ENCODE results near the gene ALG2.
A peak's percentile ranks its signal among the peaks of the same experiment; 100 is the strongest.

Gene ALG2

GRCh38 chr9:99221621-99222415, at the start of gene ALG2, which contains the start of gene SEC61B:
Gene ALG2 (minus strand): TSS chr9:99221942. CDS start chr9:99221894, 48 bp downstream.
Gene SEC61B (plus strand): TSS chr9:99222282. CDS start chr9:99222364, 82 bp downstream.
- peak; percentile 90 to 98 (median 96) for DNase-seq
- intact Hi-C loops (cut with DNase I): loop anchor here (2.0 kb wide), 1 partner anchor 599 kb away; the partner anchor contains the start of gene NR4A3

GRCh38 chr9:99270491-99270890, 48.7 kb upstream of the ALG2 start:
- intact Hi-C loops (cut with DNase I): no loop called here
- DNase-seq: no peak

- intact Hi-C loops (cut with DNase I): no loop called here
- DNase-seq: no peak
Measured at GRCh38 chr9:99269416-99269815, 47.7 kb upstream of the ALG2 start.

- DNase-seq: peak; percentile 58 to 89 (median 78)
- intact Hi-C loops (cut with DNase I): no loop called here
Measured at GRCh38 chr9:99266255-99267023, 44.7 kb upstream of the ALG2 start.

GRCh38 chr9:99265691-99266090, 43.9 kb upstream of the ALG2 start:
- intact Hi-C loops (cut with DNase I): no loop called here
- DNase-seq: no peak

- DNase-seq: no peak
- intact Hi-C loops (cut with DNase I): no loop called here
Measured at GRCh38 chr9:99264070-99264680, 42.4 kb upstream of the ALG2 start.

GRCh38 chr9:99262949-99263418, 41.2 kb upstream of the ALG2 start:
- no peak for DNase-seq
- intact Hi-C loops (cut with DNase I): no loop called here

- intact Hi-C loops (cut with DNase I): no loop called here
- DNase-seq: no peak
Measured at GRCh38 chr9:99261923-99262322, 40.2 kb upstream of the ALG2 start.

- peak; percentile 75 to 94 (median 87) for DNase-seq
- intact Hi-C loops (cut with DNase I): no loop called here
Measured at GRCh38 chr9:99259231-99259918, 37.6 kb upstream of the ALG2 start.

GRCh38 chr9:99257723-99258389, 36.1 kb upstream of the ALG2 start:
- intact Hi-C loops (cut with DNase I): no loop called here
- no peak for DNase-seq

- DNase-seq: no peak
- intact Hi-C loops (cut with DNase I): no loop called here
Measured at GRCh38 chr9:99255651-99256050, 33.9 kb upstream of the ALG2 start.

GRCh38 chr9:99253772-99254431, 32.2 kb upstream of the ALG2 start:
- intact Hi-C loops (cut with DNase I): no loop called here
- DNase-seq: peak in 38 of 42 donors; percentile 20 to 79 (median 46)

- DNase-seq: no peak
- intact Hi-C loops (cut with DNase I): no loop called here
Measured at GRCh38 chr9:99253134-99253533, 31.4 kb upstream of the ALG2 start.

GRCh38 chr9:99251157-99251556, 29.4 kb upstream of the ALG2 start:
- intact Hi-C loops (cut with DNase I): no loop called here
- DNase-seq: no peak

GRCh38 chr9:99249619-99250018, 27.9 kb upstream of the ALG2 start:
- intact Hi-C loops (cut with DNase I): no loop called here
- DNase-seq: no peak

GRCh38 chr9:99244344-99245260, 22.9 kb upstream of the ALG2 start:
- no peak for DNase-seq
- intact Hi-C loops (cut with DNase I): no loop called here

- intact Hi-C loops (cut with DNase I): no loop called here
Measured at GRCh38 chr9:99241106-99241505, 19.4 kb upstream of the ALG2 start.

More at GRCh38 chr9:99241106-99241505, 19.4 kb upstream of the ALG2 start:
- DNase-seq: peak in 2 of 42 donors; percentile 27 to 41
